Gastrocnemius medialis (tissue), 4 donors: ENCODE measurements around the gene ZFAND4.

Experiments used
- POLR2A ChIP-seq, 2 donors: fragments of 450-650 bp; IDR thresholded peaks; one replicate each; pipeline ENCODE4 v1.6.1; 2017; ENCODE audit warnings: antibody characterized with exemption in 2 of 2, mild to moderate bottlenecking in 2 of 2, moderate library complexity in 2 of 2
- TF ChIP-seq, protein P1 (sequence below), 5 experiments: fragments of 450-650 bp in 3 of 5; fragments of 200-600 bp in 2 of 5; sonication (generic) in 2 of 5; IDR thresholded peaks in 4 of 5; conservative IDR thresholded peaks in 1 of 5; 1 replicate in 4 of 5; 2 replicates in 1 of 5; pipeline ENCODE4 v1.5.1; 2016 to 2019; ENCODE audit warnings: antibody characterized with exemption in 5 of 5, mild to moderate bottlenecking in 3 of 5, moderate library complexity in 3 of 5

DNA sequence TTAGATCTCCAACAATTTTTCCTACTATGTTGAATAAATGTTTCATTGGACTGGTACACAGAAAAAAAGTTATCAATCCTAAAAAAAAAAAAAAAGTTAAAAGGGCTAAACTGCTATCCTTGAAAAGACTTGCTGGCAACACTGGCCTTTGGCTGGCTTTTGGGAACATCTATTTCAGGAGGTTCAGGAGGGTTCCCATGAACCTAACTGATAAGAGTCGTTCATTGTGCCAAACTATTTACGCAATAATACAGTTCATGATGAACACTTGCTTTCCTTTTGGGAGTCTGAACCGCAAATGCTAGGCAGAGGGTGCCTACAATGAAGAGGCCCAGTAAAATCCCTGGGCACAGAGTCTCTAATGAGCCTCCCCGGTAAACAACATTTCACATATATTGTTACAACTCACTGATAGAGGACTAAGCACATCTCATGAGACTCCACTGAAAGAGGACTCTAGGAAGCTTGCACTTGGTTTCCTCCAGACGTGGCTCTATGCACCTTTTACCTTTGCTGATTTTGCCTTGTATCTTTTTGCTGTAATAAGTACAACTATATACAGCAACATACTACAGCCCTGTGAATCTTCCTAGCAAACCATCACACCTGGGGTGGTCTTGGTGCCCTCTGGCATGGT, 45.0 kb downstream of the ZFAND4 start:
- no peak for TF ChIP-seq POLR2A (IDR thresholded peaks at IDR 0.05)
- TF ChIP-seq, protein P1, sequence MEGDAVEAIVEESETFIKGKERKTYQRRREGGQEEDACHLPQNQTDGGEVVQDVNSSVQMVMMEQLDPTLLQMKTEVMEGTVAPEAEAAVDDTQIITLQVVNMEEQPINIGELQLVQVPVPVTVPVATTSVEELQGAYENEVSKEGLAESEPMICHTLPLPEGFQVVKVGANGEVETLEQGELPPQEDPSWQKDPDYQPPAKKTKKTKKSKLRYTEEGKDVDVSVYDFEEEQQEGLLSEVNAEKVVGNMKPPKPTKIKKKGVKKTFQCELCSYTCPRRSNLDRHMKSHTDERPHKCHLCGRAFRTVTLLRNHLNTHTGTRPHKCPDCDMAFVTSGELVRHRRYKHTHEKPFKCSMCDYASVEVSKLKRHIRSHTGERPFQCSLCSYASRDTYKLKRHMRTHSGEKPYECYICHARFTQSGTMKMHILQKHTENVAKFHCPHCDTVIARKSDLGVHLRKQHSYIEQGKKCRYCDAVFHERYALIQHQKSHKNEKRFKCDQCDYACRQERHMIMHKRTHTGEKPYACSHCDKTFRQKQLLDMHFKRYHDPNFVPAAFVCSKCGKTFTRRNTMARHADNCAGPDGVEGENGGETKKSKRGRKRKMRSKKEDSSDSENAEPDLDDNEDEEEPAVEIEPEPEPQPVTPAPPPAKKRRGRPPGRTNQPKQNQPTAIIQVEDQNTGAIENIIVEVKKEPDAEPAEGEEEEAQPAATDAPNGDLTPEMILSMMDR (IDR thresholded peaks at IDR 0.05 in 4 of 5, conservative IDR thresholded peaks at IDR 0.05 in 1 of 5) = no peak
